NCI-H526 treated with DMSO at 0.1 percent for 48 hours (cell line): ENCODE results near the gene GRAMD2B.
A peak's percentile ranks its signal among the peaks of the same experiment; 100 is the strongest.
"Not testable (repeated sequence)": the region's sequence is repeated elsewhere in the genome, so short reads cannot be mapped to it uniquely, and the experiment has no call there.

Source experiments
- DNase-seq: peaks from one replicate; lab custom pipeline; 2025; lab: John Stamatoyannopoulos, UW

The GRAMD2B gene

DNA sequence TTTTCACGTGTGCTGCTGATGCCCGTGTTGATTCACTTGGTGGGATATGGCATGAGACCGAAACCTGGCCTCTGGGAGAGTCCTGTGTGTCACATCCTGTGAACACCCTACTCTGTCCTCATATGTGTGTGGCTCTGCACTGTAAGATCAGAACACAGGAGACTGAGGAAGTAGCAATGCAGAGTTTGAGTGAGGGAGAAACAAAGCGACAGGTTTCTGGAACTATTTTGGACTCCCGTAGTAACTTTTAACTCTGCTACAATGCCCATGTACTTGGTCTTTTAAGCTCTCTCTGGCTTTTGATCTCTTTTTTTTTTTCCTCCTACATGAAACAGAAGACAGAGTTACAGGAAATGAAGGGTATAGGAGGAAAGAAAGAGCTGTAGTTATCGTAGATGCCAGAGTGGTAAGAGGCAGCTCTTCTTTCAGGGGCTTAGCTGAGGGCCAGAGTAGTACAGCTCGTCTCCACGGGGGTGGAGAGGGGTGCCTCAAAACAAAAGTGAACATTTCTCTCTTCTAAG is 26.6 kb downstream of the GRAMD2B start:
- no peak for DNase-seq

DNA sequence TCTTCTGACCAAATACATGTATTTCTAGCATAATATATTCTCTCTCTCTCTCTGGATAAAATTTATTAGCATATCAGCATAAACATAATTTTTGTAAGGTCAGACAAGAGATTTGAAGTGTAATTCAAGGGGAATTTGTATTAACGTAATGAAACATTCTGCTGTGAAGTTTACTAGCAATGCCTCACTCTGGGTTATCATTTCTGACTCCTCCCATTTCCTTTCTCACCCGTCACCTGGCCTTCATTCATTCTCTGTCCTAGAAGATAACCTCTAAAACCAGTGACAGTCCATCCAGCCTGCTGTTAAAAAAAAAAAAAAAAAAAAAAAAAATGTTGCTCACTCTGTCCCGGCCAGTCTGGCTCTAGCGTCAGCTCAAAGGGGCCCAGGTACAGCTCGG is 27.1 kb downstream of the GRAMD2B start:
- DNase-seq = no peak

DNA sequence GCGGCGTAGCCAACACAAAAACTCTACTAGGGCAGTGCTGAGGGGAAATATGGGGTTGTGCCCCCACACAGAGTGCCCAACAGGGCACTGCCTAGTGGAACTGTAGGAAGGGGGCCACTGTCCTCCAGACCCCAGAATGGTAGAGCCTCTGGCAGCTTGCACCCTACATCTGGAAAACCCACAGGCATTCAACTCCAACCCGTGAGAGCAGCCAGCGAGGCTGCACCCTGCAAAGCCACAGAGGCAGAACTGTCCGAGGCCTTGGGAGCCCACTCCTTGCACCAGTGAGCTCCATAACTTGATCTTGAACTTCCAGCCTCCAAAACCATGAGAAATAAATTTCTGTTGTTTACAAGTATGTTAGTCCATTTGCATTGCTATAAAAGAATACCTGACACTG is 27.7 kb downstream of the GRAMD2B start:
- DNase-seq = no peak

GRCh38 chr5:126452477-126452876 is 29.3 kb downstream of the GRAMD2B start:
- DNase-seq = no peak

DNA sequence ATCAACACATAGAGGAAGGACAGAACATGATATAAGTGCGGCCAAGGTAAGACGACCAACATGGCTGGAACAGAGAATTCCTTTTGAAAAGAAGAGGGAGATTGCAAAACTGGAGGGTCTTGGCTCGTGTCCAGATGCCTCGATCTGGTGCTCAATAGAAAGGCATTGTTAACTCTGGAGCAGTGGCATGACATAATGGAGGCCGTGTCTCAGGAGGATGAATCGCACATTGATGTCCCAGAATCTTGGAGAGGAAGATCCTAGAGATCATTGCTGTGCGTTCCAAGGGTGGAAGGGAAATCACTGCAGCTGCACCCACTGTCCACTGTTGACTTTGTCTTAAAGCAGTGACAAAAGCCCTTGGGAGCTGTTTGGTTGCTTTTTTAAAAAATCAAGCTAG is 30.9 kb downstream of the GRAMD2B start:
- no peak for DNase-seq

- no peak for DNase-seq
Measured at GRCh38 chr5:126454535-126454934, 31.3 kb downstream of the GRAMD2B start.

DNA sequence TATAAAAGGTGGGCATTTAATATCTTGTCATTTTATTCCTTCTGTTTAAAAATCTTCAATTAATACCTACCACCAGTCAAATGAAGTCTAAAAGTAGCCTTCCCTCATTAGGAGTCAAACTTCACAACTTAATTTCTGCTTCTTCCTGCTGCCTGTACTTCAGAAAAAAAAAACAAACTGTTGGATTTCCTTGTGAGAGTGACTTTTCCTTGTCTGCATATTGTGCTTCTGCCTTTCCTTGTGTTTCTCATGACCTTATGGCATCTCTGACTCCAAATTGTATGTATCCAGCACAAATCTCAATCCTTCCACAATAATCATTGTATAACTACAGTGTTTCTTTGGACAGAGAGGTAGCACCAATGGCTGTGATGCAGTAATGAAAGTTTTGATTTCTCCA is 32.1 kb downstream of the GRAMD2B start:
- no peak for DNase-seq

- DNase-seq = no peak
Measured at GRCh38 chr5:126455728-126456127, 32.5 kb downstream of the GRAMD2B start.

DNA sequence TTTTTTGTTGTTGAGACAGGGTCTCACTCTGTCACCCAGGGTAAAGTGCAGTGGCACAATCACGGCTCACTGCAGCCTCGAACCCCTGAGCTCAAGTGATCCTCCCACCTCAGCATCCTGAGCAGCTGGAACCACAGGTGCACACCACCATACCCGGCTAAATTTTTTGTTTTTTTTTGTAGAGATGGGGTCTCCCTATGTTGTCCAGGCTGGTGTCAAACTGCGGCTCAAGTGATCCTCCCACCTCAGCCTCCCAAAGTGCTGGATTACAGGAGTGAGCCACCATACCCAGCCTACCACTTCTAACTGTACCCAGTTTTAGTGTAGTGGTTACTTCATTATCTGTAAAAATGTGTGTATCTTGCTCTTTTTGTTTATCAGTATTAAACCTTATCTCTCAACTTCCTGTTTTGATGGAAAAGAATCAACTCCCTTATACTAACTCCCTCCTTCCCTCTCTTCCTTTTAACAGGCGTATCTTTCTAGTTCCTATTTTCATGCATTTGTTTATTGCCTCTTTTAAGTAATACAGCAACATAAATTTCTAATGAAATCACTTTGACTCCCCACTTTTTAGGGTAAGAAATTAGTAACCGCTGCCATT is 33.1 kb downstream of the GRAMD2B start:
- no peak for DNase-seq

- no peak for DNase-seq
Measured at GRCh38 chr5:126460459-126460858, 37.2 kb downstream of the GRAMD2B start.

DNA sequence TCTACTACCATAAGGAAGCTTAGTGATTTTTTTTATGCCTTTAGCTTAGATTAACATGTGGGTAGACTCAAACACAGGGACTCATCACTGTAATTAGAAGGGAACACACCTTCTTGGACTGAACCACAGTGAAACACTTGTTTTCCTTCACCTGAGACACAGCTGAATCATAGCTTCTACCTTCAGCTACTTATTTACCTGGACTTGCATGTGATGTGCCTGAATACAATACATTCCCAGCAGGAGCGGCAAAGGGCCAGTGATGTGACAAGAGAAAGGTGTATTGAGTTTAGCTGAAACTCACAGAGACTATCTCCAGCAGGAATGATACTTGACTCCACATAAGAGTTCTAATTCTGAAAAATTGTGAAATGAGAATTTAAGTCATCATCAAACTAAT is 37.8 kb downstream of the GRAMD2B start:
- no peak for DNase-seq

- no peak for DNase-seq
Measured at GRCh38 chr5:126461838-126462237, 38.6 kb downstream of the GRAMD2B start.

DNA sequence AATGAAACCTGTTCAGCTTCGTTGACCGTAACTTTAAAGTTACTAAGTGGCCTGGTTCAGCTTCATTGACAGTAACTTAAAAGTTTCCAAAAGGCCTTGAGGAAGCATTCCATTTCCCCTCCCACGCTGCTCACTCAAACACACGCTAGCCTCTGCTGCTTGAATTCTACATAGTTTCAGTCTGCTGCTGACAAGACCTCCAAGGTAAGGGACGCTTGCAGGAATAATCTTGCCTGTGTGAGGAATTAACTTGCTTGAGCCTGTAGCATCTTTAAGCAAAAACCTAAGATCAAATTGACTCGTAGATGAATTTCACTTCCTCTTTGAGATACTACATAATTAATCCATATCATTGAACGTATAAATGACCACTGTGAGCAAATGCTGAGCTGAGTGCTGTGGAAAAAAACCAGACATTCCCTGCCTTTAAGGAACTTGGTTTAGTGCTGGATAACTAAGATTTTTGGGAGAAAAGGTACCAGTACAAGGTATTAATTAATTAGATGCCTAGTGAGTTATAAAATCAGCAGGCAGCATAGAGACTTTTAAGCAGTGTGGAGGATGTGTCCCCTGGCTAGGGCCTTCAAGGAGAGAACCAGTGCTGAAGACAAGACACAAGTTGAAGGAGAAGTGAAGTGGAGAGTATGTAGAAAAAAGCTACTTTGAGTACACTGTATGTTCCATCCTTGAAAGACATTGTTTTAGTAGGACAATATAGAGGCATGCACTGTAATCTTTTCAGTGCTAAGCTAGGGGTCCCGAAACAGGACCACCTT is 39.2 kb downstream of the GRAMD2B start:
- no peak for DNase-seq

DNA sequence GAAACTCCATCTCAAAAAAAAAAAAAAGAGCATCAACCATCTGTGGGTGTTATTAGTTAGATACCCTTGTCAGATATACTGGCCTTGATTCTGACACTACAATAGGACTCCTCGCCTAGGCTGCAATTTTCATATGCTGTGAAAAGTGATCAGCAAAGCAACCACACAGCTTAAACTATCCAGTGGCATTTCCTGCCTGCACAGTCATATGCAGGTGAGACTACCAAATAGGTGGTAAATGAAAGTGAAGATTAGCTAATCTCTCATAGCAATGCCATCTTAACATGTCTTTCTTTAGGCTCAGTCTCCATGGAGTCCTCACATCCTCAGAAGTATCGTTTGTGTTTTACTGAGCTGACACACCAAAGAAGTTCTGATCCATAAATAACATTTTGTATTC is 40.8 kb downstream of the GRAMD2B start:
- DNase-seq = no peak

DNA sequence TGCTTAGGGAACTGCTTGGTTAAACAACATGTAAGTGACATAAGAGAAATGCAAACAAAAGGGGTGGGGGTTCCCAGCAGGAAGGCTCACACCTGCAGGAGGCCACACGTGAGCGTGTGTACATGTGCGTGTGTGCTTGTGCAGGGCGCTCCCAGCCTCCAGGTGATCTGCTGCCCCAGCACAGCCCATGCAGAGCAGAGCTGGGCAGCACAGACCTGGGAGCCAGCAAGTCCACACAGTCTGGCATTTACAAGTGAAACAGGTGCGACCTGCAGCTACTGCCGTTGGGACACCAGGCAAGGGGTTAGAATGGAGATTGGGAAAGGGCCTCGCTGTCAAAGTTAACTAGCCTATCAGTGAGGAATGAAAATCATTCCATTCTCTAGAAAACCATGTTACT is 41.8 kb downstream of the GRAMD2B start:
- peak; percentile 32 for DNase-seq

DNA sequence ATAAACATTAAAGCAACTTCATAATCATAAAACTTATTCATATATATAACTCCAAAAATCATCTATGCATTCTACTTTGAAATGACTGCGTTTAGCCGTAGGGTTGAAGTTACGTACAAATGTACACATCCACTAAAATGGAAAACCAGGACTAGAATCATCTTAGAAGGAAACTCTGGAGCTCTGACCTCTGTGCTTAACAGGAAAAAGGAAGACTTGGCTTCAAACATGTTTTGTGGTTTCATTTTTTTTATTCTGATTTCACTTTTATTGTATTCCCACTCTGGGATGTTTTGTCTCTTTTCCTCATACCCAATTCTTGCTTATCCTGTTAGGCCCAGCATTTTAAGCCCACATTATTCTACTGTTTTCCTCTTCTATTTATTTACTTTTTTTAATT is 44.9 kb downstream of the GRAMD2B start:
- DNase-seq = no peak

DNA sequence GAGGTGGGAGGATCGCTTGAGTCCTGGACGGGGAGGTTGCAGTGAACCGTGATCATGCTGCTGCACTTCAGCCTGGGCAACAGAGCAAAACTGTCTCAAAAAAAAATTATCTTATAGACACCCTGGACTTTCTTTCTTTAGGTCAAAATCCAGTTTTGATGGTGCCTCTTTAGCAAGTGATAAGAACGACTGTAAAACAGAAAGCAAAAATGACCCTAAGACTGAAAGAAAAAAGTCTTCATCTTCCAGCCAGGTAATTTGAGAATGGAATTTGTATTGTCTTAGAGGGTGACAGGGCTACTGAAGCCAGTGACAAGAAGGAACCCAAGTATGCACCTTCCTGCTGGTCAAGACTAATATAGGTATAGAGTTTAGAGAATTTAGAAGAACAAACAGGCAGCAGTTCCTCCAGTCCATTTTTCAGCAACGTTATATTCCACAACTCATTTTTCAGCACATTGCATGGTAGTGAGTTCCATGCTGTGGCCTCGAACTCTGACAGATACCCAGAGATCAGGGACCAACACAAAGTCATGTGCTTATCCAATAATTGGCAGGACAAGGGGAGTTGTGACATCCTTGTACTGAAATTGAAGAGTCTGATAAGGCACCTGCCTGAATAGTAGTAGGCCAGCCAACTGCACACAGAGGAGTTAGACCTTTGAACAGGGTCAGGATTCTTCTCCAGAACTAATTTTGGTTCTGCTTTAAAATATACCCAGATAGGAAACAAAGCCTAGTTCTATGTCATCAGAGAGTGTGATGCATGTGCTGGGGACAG is 46.5 kb downstream of the GRAMD2B start:
- DNase-seq = no peak

DNA sequence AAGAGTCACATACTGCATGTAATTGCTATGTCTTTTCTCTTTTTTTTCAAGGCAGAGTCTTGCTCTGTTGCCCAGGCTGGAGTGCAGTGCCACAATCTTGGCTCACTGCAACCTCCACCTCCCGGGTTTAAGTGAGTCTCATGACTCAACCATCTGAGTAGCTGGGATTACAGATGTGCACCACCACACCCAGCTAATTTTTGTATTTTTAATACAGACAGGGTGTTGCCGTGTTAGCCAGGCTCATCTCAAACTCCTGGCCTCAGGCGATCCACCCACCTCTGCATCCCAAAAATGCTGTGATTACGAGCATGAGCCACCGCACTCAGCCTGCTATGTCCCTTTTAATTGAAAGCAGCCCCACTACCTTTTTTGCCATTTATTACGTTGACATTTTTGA is 47.3 kb downstream of the GRAMD2B start:
- DNase-seq = not testable (repeated sequence)

DNA sequence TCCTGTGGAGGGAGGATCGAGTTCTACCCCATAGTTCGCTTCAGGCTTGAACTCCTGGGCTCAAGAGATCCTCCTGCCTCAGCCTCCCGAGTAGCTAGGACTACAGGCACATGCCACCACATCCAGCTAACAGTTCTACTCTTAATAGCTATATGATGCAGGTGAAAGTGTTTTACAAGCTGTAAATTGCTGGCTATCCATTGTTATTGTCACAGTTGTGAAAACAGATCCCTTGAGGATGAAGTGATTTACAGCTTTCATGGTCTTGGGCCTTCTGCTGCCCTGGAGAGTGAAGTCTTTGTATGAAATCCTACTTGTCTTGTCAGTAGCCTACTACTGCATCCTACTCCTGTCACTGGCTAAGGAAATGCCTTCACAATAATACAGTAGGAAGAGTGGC is 48.0 kb downstream of the GRAMD2B start:
- no peak for DNase-seq

- no peak for DNase-seq
Measured at GRCh38 chr5:126471875-126472537, 48.8 kb downstream of the GRAMD2B start.

DNA sequence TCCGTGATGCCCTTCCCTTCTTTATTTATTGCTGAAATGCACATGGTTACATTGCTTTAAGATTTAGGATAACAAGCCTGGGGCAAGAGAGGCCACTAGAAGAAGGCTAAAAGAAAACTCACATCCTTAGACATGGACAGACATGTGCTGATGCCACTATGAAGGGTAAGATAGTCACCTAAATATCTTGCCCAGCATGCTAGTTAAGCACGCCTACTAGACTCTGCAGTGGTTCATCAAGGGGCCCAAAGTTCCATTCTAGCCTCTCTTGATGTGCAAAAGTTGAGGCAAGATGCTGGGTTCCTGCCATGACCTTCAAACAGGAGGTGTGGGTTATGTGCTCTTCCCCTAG is 49.3 kb downstream of the GRAMD2B start:
- DNase-seq = no peak

GRCh38 chr5:126477294-126478117 is 54.3 kb downstream of the GRAMD2B start:
- no peak for DNase-seq
